ENCODE results near the gene MRFAP1L1. TPM values are rescaled to one million over a fixed set of nuclear protein-coding genes. Genes with fewer than 3 reads are reported as not detected.

The MRFAP1L1 gene
- total and polyA plus RNA-seq, 9 of the 15 experiments (the other 6 are each of a cell fraction or from before 2014, with no cell fraction given) = 37.6 to 111 (median 83.8) TPM

DNA sequence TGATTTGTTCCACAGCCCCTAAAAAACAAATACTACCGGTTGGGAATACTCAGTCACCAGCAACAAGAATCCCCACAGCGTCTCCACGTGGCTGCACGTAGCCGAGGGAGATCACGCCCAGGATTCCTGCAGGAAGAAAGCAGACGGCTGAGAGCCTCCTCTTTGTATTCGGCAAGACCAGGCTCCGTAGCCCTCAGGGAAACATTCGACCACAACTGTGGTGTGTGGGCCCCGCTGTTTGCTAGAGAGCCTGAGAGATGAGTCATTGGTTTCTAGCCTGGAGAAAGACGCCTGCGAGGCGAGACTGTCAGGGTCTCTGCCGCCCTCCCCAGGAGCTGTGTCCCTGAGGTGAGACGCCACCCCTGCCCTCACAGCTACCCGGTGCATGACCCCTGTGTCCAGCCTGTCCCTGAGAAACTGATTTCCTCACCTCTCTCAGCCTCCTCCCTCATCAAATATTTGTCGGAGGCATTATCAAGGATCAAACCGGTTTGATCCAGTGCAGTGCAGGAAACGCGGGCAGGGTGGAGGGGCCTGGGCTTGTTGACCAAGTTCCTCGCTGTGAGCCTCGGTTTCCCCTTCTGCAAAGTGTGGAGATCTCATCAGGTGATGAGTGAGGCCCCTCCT, 20.7 kb downstream of the MRFAP1L1 start (continued):
- peak; percentile 81; the same call in 1 of the 2 replicates for TF ChIP-seq CUX1 (CRISPR knock-in tag; IDR thresholded peaks at IDR 0.05)
- 0 out of 2 replicates have a peak, but pooled peaks have one; percentile 57 for TF ChIP-seq XRCC5 (IDR thresholded peaks at IDR 0.05; ENCODE audit: low read depth, low read length)
- TF ChIP-seq DIDO1 (tag; IDR thresholded peaks at IDR 0.05; ENCODE audit: low read depth) = no peak
- TF ChIP-seq RERE (CRISPR knock-in tag; IDR thresholded peaks at IDR 0.05; ENCODE audit: borderline replicate concordance) = no peak
- TF ChIP-seq ESRRA (IDR thresholded peaks at IDR 0.05; ENCODE audit: borderline replicate concordance, low read depth) = 0 out of 2 replicates have a peak, but pooled peaks have one; percentile 5
- TF ChIP-seq, protein P1, sequence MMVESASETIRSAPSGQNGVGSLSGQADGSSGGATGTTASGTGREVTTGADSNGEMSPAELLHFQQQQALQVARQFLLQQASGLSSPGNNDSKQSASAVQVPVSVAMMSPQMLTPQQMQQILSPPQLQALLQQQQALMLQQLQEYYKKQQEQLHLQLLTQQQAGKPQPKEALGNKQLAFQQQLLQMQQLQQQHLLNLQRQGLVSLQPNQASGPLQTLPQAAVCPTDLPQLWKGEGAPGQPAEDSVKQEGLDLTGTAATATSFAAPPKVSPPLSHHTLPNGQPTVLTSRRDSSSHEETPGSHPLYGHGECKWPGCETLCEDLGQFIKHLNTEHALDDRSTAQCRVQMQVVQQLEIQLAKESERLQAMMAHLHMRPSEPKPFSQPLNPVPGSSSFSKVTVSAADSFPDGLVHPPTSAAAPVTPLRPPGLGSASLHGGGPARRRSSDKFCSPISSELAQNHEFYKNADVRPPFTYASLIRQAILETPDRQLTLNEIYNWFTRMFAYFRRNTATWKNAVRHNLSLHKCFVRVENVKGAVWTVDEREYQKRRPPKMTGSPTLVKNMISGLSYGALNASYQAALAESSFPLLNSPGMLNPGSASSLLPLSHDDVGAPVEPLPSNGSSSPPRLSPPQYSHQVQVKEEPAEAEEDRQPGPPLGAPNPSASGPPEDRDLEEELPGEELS (CRISPR knock-in tag; IDR thresholded peaks at IDR 0.05; ENCODE audit: borderline replicate concordance) = peak; percentile 79; the same call in 1 of the 2 replicates
- TF ChIP-seq HDAC6 (IDR thresholded peaks at IDR 0.05; ENCODE audit: low read depth, low read length) = no peak
